ENCODE data around the gene SPRN.
"Not testable (repeated sequence)": the region's sequence is repeated elsewhere in the genome, so short reads cannot be mapped to it uniquely, and the experiment has no call there.

SPRN gene

DNA sequence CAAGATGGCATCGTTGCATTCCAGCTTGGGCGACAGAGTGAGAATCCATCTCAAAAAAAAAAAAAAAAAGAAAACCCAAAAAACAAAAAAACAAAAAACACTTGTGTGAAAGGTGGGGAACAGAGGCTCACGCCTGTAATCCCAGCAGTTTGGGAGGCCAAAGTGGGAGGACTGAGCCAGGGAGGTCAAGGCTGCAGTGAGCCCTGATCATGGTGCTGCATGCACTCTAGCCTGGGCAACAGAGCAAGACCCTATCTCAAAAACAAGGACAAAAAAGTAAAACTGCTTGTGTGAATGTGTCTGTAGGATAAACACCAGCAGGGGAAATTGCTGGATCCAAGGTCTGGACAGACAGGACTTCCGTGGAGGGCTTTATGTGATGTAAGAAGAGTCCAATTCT, 40.9 kb downstream of the SPRN start:
- DNase-seq: no peak

DNA sequence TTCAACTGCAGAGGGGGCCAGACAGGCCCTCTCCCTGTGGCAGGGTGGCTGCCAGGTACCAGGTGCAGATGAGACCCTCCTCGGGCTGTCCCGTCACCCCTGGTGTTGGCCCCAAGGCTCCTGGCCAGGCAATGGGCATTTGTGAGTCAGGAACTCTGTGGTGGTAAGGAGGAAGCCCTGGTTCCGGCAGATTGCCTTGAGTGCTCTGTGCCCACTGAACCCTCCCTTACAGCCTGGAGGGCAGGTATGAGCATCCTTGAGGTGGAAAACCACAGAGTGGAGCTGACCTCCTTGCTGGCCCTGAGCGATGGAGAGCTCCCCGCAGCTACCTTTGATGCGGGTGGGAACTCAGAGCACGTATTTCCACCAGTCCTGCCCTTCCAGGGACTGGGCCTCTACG, 43.4 kb downstream of the SPRN start:
- DNase-seq: no peak

GRCh38 chr10:133379801-133380666, 44.4 kb downstream of the SPRN start:
- no peak for DNase-seq

DNA sequence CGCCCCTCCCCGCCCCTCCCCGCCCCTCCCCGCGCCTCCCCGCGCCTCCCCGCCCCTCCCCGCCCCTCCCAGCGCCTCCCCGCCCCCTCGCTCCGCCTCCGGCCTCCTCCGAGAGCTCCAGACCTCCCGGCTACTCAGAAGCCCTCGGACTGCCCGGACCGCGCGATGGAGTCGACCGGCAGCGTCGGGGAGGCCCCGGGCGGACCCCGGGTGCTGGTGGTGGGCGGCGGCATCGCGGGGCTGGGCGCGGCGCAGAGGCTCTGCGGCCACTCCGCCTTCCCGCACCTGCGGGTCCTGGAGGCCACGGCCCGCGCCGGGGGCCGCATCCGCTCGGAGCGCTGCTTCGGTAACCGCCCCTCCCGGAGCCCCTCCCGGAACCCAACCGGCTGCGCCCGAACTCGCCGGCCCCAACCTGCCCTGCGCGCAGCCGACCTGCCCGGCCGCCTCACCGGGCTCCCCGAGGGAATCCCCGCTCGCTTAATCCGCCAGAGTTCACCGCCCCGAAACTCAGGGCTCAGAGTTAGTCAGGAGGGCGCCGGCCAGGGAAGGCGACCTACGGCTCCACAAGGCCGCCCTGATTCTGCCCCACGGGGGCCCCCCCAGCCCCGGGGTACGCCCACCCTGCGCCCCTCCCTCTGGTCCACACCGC, 45.1 kb downstream of the SPRN start, which contains the start of gene PAOX:
TSS of gene PAOX (plus strand) at position 111 of the 649 bp plus-strand sequence. CDS start at position 166, 55 bp downstream.
- no peak for DNase-seq

- DNase-seq: no peak
These were observed 46.0 kb downstream of the SPRN start for GRCh38 chr10:133378251-133379096.

DNA sequence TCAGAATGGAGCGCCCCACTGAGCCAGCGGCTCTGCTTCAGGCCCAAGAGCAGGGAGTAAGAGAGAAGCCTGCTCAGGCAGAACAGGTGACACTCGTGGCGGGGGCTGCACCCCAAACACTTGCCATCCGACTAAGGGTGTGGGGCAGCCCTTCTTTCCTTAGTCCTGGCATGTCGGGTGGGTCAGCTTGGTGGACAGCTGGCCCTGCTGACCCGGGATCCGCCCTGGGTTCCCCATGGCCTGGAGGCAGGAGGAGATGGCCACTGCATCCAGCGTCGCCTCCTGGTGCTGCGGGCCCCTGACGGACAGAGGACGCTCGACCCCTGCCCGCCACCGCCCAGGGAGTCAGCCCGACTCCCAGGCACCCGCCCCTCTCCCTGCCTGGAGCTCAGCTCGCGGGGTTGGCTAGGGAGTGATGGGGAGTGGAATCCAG, 46.6 kb downstream of the SPRN start:
- DNase-seq: no peak

DNA sequence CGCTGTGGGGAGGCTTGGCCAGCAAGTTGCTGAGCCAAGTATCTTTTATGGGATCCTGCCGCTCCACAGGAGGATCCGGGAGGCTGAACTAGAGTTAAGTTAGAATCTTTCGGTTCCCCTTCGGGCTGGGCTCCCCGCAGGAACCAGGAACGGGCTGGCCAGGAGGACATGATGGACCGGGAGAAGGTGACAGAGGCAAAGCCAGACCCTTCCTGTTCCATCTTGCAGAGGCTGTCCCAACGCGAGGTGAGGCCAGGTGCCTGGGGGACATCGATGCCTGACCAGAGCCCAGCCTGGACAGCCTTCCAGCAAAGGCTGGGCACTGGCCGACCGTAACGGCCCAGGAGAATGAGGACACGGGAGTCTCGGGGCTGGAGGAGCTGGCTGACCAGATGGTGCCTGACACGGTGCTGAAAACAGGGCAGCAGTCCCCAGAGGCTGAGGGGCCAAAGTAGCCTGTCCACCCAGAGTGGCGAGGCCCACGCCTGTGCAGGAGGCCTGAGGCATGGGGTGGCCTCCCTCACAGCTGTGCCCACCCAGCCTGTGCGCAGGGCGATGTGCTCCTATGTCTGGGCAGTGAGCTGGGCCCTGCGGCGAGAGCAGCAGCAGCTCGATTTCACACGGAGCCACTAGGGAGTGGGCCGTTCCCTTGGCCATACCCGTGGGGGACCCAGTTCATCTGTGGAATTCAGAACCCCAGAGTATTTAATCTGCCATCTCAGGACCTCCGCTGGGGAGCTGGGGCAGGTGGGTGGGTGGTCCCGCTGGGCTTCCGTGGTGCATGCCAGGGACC, 47.2 kb downstream of the SPRN start:
- no peak for DNase-seq

DNA sequence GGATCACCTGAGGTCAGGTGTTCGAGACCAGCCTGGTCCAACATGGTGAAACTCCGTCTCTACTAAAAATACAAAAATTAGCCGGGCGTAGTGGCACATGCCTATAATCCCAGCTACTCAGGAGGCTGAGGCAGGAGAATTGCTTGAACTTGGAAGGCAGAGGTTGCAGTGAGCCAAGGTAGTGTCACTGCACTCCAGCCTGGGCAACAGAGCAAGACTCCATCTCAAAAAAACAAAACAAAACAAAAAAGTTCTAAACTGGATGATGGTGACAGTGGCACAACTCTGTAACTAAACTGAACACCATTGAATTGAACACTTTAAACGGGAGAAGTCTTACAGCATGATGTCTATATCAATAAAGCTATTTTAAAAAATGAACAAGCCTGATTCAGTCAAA, 48.2 kb downstream of the SPRN start:
- DNase-seq: not testable (repeated sequence)

DNA sequence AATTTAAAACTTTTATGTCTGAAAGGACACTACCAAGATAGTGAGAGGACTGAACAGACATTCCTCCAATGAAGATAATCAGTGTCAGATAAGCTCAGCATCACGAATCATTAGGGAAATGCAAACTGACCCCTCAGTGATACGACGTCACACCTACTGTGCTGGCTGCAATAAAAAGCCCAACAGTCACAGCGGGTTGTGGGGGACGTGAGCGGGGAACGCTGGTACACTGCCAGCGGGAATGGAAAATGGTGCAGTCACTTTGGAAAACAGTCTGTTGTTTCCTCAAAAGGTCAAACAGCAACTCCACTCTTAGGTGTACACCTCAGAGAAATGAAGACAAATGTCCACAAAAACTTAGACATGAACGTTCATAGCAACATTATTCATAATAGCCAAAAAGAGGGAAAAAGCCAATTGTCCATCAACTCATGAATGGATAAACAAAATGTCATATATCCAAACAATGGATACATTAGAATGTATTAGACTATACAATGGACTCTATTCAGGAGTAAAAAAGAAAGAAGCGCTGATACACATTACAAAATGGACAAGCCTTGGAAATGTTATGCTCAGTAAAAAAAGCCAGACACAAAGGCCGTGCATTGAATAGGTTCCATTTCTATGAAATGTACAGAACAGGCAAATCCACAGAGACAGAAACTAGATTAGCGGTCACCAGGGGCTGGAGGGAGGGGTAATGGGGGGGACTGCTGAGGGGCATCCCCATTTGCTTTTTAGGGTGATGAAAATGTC, 48.9 kb downstream of the SPRN start:
- no peak for DNase-seq

- peak; percentile 89 for DNase-seq
These were observed 51.0 kb downstream of the SPRN start, which contains the start of gene ECHS1 for GRCh38 chr10:133373174-133374090. Gene ECHS1 (minus strand): TSS chr10:133373354. CDS start chr10:133373333, 21 bp downstream.

GRCh38 chr10:133372507-133372906, 51.9 kb downstream of the SPRN start:
- DNase-seq: no peak
